Stimulated activated CD8-positive, alpha-beta memory T cell treated with anti-CD3 and anti-CD28 coated beads, Interleukin-15, amount 100 ng/mL, for 24 hours (primary cell): ENCODE measurements around the gene ATG3.
"Not testable (repeated sequence)": the region's sequence is repeated elsewhere in the genome, so short reads cannot be mapped to it uniquely, and the experiment has no call there.

Experiments
- DNase-seq: peaks from one replicate; pipeline ENCODE4 v3.0.0-alpha.2; 2020; ENCODE audit warnings: low read depth

ATG3 gene

DNA sequence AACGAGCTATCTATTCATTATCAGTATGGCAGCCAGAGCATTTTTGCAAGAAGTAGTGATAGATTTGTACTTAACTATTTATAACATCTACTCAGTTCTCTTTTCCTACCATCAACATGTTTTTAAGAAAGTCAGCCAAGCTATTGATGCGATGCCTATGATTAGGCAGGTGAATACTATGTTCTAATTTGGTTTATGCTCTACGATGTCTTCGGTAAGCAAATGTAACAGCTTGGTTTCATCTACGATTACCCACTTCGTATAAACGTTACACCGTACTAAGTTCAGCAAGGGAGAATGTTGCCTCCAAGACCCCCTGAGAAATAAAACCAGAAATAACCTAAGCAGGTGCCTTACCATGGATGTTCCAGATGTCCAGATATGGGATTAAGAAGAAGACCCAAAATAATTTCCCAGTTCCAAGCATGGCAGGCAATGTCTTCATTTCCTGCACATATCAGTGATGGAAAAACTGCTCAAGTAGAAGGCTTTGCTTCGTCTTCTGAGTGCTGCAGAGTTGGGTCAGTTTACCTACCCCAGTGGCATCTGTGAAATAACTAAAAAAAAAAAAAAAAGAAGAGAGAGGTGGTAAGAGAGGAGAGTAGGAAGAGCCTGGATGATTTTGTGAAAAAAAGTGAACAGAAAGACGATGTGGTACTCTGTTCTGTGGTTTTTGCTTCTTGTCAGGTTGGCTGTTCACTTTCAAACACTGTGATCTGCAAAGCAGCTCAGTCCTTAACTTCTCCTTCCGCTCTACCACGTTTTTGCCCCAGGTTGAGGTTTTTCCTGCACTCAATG is 62.6 kb downstream of the ATG3 start, which contains the start of gene BTLA:
Gene BTLA, minus strand, starts transcription at position 559 of the 798 bp plus-strand sequence. Its CDS starts 114 bp downstream, at position 445.
- DNase-seq = no peak

DNA sequence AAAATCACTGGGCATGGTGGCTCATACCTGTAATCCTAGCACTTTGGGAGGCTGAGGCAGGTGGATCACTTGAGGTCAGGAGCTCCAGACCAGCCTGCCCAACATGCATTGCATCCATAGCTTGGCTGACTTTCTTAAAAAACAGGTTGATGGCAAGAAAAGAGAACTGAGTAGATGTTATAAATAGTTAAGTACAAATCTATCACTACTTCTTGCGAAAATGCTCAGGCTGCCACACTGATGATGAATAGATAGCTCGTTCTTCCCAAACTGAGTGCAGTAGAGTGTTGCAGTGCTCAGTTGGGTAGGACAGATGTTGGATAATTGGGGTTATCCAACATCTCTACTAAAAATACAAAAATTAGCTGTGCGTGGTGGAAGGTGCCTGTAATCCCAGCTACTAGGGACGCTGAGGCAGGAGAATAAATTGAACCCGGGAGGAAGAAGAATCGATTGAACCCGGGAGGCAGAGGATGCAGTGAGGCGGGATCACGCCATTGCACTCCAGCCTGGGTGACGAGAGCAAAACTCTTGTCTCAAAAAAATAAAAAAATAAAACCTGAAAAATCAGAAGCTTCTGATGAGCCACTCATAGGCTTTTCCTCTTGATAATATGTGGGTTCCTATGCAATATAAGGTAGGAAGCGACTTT is 63.7 kb downstream of the ATG3 start:
- DNase-seq = no peak

DNA sequence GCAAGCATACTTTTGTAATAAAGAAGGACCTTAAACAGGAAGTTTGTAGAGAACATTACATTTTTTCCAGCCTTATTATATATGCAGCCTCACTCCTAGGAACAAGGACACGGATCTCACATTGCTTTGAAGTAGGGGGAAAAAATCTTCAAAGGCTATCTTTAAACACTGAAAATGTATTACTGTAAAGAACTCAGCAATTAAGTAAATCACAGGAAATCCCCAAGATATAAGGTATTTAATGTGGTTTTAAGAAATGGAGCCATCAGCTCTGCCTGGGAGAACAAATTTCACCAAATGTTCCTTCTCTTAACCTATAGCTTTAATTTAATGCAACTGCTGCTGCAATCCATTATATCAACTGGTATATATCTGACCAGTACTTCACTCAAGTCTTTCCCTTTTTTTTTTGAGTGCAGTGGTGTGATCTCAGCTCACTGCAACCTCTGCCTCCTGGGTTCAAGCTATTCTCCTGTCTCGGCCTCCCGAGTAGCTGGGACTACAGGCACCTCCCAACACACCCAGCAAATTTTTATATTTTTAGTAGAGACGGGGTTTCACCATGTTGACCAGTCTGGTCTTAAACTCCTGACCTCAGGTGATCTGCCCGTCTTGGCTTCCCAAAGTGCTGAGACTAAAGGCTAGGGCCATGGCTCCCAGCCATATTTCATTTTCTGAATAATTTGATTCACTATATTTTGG is 65.2 kb downstream of the ATG3 start:
- no peak for DNase-seq

DNA sequence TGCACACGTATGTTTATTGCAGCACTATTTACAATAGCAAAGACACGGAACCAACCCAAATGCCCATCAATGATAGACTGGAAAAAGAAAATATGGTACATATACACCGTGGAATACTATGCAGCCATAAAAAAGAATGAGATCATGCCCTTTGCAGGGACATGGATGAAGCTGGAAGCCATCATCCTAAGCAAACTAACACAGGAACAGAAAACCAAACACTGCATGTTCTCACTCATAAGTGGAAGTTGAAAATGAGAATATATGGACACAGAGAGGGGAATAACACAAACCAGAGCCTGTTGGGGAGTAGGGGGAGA is 67.4 kb downstream of the ATG3 start:
- DNase-seq = not testable (repeated sequence)

DNA sequence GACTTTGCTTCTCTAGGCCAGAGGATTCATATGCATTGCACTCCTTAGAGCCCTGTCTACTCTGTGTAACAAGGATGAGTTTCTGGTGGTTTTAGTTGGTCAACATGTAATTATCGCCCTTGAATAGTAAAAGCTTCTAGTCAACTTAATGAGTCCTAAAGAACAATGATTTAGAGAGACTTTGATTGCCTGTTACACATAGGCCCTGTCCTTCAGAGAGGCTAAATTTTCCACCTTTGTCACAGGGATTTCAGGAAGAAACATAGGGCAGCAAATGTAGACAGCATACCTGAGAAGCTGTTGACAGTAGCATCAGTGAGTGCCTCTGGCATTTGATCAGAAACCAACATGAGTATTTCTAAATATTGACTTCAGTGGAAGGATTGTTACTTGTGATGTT is 69.6 kb downstream of the ATG3 start:
- DNase-seq = no peak

DNA sequence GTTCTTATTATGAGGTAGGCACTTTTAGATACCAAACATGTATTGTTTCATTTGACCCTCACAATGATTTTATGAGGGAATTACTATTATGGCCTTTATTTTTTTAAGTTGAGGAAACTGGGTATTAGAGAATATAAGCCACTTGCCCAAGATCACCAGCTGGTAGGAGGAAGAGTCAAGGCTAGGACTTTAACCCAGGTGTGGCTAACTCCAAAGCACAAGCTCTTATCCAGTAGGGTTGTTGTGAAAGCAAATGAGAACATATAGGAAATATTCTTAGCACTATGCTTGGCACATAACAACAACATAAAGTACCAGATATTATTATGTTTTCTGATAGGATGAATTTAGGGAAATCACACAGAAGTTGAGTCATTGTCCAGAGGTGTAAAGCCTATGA is 70.4 kb downstream of the ATG3 start:
- no peak for DNase-seq

DNA sequence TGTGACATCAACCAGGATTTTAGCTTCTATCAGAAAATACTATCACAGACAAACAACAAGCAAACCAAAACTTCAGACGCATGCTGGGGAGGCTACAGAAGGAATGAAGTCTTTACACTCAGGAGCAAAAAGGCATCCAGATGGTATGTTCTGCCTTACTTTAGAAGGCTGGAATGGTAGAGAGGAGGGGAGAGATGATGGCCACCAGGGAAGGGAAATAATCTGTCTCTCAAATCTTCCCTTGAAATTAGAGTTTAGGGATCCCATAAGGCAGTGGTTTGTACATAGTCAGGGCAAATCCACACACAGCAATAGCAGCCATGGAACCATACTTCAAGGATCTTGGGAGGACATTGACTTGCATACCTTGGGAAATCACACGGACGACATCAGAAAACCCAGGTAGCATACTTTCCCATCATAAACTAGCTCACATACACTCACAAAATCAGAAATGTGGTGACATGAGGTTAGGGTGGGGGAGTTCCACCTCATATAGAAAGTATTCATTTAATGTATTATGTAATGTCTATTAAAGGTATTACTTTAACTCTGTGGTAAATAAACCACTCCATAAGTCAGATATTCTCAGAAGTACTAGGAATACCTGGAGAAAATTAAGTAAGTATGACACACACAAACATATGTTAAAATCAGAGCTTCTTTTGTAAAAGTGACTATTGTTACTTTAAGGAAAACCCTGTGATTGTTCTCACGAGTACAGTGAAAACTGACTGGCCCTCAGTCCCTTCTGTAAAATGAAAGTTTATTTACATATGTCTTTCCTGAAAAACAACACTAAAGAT is 71.9 kb downstream of the ATG3 start:
- no peak for DNase-seq

DNA sequence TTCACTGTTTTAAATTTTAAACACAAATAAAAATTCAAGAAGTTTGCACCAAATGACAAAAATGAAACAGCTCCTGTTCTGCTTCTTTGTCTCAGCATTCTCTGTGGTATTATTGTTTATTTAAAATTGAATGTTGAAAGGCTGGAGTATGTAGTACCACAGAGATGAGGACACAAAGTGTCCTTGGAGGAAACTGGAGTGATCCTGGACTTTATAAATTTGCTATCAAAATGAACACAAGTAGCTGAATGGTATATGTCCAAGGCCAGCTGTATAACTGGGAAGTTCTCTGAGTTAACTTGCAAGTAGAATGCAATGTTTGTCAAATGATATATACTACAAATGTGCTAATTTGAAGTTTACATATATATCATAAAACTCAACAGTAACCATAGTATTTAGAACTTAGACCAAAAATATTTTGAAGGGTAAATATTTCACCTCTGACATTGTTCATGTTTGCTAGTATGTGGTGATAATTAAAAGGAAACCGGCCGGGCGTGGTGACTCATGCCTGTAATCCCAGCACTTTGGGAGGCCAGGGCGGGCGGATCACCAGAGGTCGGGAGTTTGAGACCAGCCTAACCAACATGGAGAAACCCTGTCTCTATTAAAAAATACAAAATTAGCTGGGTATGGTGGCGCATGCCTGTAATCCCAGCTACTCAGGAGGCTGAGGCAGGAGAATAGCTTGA is 74.8 kb downstream of the ATG3 start:
- DNase-seq = no peak

DNA sequence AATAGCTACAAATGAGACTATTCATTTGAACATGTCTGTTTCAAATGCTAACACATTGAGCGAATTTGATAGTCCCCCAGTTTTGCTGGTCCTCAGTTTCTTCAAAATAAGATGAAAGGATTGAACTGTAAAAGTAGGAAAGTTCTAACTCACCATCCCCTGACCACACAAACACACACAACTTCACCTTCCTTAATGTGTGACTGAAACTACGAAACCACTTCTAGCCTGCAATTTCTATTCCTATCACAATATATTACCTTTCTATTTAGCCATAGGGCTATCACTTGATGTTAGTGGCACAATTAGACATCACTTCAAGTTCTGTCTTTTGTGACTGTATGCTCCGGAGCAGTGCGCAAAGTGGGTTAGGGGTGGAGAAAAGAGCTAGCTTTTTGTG is 77.4 kb downstream of the ATG3 start:
- DNase-seq = no peak

DNA sequence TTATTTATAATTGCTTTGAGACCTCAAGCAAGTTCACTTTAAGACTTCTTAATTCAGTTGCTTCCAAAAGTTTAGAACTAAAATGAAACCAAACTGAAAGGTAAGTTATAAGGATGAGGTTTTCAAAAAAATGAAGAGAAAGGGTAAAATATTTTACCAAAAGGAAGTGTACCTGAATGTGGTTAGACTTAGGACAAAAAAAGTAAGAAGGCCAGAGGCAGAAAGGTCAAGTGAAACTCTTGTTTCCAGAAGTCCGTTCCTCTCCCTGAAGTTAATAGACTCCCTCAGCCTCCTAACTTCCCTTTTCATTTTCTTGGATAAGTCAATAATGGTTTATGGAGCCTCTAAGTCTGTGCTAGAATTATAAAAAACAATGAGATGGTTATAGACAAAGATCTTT is 79.1 kb downstream of the ATG3 start:
- no peak for DNase-seq
